Left ventricle myocardium superior (tissue), 1 donor: Measurements from ENCODE around the gene ARHGEF40. TPM values are rescaled to one million over a fixed set of nuclear protein-coding genes. Genes with fewer than 3 reads are reported as not detected.

Source experiments
- microRNA-seq: library from miRNA; unstranded; fragments of <30 nt; microRNA quantifications from one replicate; pipeline ENCODE4 v1.2.0, GENCODE V29; 2020; ENCODE audit warnings: borderline number of aligned reads
- total RNA-seq: library from RNA; stranded (reverse); fragmentation: NEBNext Ultra II Directional; extraction: Animal tissue kit (Norgen Biotek cat#: 25700); gene quantifications from one replicate; pipeline ENCODE4 v1.2.1, GENCODE V29; 2021
- donor health status: DM: no; HTN: yes; CAD: no; lungs with severe emphysema.

ARHGEF40 gene
- total RNA-seq, 1 donor from 2014 or later: 23.1 TPM

Small RNAs within 50 kb of the gene (microRNA-seq; reads per million reads assigned to microRNA genes)
- not detected for gene MIR6717

Other genes with a start within 250 kb of the ARHGEF40 start
- gene RNASE3, start 178.9 kb upstream of the ARHGEF40 start, total RNA-seq: not detected
- gene RNASE2, start 114.8 kb upstream of the ARHGEF40 start, total RNA-seq: 2.9 TPM
- gene METTL17, start 80.3 kb upstream of the ARHGEF40 start, total RNA-seq: 44.4 TPM
- not detected for gene SLC39A2, start 71.0 kb upstream of the ARHGEF40 start, total RNA-seq
- gene NDRG2, start 45.2 kb upstream of the ARHGEF40 start, total RNA-seq: 315 TPM
- 1.2 TPM for gene TPPP2, start 40.1 kb upstream of the ARHGEF40 start, total RNA-seq
- gene RNASE13, start 35.5 kb upstream of the ARHGEF40 start, total RNA-seq: not detected
- gene RNASE7, start 27.9 kb upstream of the ARHGEF40 start, total RNA-seq: not detected
- not detected for gene RNASE8, start 12.5 kb upstream of the ARHGEF40 start, total RNA-seq
- gene ZNF219, start 28.4 kb downstream of the ARHGEF40 start, total RNA-seq: 57.0 TPM
- gene TMEM253, start 30.8 kb downstream of the ARHGEF40 start, total RNA-seq: 0.20 TPM
- gene OR5AU1, start 85.8 kb downstream of the ARHGEF40 start, total RNA-seq: not detected
- 267 TPM for gene HNRNPC, start 199.1 kb downstream of the ARHGEF40 start, total RNA-seq
- 0.52 TPM for gene RPGRIP1, start 209.8 kb downstream of the ARHGEF40 start, total RNA-seq